ENCODE measurements around the gene DBNL. TPM values are rescaled to one million over a fixed set of nuclear protein-coding genes. Genes with fewer than 3 reads are reported as not detected.

The DBNL gene
- total RNA-seq, 1 donor from 2014 or later: 165 TPM

DNA sequence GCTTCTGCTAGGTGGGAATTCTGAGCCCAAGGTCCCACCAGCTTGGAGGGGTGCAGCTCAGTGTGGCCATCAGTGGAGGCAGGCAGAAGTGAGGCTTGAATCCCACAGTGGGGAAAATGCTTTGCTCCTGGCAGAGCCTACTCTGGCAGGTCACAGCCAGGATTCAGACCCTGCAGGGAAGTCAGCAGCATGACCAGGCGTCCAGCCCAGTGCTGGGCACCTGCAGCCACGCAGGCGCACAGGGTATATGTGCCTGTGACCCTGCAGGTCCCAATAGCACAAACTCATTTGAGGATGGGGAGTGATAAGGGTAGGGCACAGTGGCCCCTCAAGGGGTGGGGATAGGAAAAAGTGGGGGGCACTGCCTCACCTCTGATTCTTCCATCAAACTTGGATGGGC lies 51.3 kb downstream of the DBNL start:
- intact Hi-C loops (cut with micrococcal nuclease): no loop called here

DNA sequence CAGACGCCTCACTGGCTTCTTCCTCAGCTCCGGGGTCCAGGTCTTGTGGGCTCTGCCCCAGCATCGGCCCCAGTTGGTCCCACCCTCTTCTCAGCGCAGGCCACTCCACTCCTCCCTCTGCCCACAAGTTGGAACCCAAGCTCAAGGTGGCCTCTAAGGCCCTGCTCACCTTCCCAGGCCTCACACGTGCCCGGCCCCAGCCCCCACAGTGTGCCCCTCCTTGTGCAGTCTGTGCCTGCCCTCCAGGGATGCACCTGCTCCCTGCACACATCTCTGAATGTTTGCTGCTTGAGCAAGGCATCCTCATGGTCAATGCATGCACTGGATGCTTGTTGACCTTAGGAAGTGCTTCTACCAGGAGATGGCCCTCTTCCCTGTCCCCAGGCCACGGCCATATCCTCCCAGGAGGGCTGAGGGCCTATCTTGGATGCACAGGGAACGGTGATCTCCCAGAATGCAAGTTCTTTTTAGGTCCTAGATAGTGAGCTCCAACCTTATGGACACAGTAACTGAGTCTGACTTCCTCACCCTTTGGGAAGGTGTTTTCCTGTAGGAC lies 51.9 kb downstream of the DBNL start:
- intact Hi-C loops (cut with micrococcal nuclease): no loop called here

DNA sequence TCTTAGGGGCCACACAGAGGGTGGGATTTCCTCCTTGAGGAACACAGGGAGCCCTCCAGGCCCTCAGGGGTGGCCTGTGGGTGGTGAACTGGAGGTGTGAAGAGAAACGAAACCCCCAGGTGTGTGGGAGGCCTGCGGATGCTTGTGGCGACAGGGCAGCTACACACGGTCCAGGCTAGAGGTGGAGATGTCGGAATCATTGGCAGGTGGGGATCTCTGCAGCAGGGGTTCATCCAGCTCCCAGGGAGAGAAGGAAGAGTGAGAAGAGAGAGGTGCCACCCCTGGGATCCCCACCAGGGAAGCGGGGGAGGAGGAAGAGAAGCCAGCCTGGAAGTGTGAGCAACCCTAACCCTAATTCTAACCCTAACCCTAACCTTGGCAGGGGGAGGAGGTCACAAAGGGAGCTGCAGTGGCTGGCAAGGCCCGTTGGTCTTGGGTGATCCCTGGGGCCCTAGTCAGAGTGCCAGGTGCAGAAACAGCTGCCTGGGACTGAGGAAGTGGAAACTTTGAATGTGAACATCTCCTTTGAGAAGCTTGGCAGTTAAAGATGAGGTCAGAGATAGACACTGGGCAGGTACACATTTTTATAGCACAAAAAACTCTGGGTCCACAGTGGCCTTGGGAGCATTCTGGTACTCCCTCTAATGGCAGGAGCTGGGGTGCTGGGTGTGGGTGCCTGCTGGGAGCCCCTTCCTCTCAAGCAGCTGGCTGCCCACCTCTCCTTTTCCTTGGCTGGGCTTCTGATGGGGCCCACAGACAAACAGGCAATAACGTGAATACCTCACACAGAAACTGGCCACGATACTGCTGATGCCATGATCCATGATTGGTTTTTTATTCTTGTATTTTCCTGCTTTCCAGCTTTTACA lies 52.8 kb downstream of the DBNL start:
- intact Hi-C loops (cut with micrococcal nuclease): no loop called here

DNA sequence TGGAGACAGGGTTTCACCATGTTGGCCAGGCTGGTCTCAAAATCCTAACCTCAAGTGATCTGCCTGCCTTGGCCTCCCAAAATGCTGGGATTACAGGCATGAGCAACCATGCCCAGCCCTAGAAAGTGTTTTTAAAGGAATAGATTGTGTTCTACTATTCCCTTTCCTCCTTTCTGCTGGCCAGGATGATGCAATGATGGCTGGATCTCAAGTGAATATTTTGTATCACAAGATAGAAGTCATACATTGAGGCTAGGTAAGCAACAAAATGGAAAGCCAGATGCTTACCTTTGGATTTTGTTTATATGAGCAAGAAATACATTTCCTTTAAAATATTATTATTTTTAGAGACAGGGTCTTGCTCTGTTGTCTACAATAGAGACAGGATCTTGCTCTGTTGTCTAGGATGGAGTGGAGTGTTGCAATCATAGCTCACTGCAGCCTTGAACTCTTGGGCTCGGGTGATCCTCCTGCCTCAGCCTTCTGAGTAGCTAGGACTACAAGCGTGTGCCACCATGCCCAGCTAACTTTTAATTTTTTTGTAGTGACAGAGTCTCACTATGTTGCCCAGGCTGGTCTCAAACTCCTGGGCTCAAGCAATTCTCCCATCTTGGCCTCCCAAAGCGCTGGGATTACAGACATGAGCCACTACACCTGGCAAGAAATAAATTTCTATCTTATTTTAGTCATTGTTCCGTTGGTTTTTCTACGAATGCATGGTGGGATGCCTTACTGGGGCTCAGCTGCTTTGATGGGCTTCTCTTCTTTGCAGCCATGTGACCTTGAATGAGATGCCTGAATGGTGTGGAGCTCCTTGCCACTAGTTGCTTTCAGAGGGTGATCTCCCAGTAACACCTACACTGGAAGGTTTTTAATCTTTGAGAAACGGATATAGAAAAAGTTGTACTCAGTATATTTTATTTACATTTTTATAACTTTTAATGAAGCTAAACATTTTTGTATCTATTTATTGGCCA lies 53.9 kb downstream of the DBNL start:
- intact Hi-C loops (cut with micrococcal nuclease): no loop called here

DNA sequence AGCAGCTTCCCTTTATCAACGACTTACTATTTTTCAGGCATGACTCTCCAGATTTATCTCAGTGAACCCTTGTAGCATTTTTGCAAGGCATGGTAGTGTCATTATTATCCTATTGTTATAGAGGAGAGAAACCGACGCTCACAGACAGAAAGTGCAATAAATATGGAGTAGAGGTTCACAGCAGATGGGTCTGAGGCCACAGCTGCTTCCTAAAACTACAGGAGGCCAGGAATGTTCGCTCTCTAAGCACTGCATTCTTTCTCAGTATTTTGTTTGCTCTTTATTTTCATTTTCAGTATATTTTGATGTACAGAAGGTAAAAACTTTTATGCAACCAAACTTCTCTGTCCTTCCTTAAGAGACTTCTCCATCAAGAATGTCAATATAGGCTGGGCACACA lies 55.2 kb downstream of the DBNL start:
- intact Hi-C loops (cut with micrococcal nuclease): no loop called here

DNA sequence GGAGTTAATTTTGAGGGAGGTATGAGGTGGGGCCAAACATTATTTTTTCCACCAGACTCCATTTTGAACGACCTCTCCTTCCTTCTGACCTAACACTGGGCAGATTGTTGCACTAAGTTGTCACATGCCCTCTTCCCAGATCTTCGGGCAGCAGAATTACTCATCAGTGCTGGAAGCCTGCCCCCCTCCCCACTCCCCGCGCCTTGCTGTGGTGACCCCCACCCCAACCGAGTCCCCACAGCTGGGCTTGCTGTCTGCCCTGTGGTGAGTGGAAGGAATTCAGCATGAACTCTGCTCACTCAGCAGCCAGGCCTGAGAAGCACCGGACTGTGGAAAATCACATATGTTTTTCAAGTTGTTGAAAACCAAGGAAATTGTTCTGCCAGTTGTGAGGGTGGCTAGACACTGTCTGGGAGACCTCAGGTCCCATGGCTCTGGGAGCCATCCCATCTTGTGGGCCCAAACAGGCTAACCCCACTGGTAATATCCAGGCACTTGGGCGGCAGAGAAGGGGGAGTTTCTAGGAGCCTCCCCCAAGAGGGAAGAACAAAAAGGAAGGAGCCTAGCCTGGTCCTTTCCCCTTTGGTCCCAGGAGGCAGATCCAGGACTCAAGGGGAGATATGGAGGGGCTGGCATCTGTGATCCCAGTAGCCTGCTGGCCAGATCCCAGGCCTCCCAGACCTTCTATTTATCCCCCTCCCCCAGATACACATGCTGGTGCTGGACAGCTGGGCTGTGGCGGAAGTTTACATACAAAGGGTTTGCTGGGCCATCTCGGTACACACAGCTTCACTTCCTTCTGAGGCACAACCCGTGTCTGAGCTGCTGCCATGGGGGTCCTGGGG lies 56.2 kb downstream of the DBNL start:
- intact Hi-C loops (cut with micrococcal nuclease): no loop called here

DNA sequence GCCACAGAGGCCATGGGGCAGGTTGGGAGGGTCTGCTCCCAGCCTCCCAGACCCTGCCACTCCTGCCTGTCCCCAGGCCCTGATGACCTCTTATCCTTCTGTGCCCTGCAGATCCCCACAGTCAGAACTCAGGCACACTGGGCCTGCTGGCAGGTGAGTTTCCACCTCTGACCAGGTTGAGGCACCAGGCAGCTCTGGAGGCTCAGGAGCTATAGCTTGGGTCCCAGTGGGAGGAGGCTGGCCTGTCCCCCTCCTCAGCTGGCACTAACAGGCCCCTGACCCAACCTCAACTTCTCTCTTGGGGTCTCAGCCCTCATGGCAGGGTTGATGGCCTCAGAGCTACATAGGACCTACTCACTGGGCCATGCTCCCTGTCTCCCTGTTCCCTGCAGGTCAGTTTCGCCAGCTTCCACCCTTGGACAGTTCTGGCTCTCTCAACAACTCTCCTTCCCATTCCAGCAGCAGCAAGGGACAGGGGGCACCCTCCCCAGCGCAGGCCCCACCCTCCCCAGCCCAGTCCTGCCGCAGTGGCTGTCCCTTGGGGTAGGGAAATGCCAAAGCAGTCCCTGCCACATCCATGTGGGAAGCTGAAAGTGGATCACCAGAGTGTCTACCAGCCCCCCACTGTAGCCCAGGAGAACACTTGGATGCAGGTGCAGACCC lies 56.9 kb downstream of the DBNL start:
- intact Hi-C loops (cut with micrococcal nuclease): no loop called here

DNA sequence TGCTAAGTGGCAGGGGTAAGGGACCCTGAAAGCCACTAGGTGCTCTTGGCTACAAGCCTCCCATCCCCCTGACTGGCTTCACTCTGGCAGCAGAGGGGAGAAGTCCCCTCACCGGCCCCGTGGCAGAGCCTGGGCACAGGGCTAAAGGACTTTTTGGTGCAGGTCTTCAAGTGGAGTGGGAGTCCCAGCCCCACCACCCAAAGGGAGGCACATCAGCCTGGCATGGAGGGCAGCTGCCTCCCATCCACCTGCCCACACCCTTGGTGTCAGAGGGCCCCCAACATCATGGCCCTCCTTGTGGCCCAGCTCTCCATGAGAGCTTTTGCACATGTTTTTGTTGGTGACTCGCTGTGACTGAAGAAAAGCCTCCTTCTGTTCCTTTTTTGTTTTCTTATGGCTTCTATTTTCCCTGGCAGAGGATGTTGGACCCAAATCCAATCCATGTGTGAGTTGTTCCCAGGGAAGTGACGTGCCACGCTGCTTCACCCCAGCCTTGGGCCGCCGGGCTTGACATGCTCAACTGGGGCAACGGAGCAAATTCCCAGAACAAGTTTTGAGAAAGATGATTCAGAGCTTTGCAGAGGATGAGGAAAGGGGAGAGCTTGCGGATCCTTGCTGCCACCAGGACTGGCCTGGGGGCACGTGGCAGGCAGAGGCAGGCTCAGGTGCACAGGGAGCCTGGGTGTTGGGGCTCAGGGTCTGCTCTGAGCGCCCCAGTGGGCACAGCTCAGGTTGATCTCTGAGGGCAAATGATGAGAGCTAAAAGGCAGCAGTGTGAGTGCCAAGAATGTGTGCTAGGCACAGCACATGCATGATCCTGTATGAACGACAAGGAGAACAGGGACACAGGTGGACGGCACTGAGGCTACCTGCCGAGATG lies 57.7 kb downstream of the DBNL start:
- intact Hi-C loops (cut with micrococcal nuclease): no loop called here

DNA sequence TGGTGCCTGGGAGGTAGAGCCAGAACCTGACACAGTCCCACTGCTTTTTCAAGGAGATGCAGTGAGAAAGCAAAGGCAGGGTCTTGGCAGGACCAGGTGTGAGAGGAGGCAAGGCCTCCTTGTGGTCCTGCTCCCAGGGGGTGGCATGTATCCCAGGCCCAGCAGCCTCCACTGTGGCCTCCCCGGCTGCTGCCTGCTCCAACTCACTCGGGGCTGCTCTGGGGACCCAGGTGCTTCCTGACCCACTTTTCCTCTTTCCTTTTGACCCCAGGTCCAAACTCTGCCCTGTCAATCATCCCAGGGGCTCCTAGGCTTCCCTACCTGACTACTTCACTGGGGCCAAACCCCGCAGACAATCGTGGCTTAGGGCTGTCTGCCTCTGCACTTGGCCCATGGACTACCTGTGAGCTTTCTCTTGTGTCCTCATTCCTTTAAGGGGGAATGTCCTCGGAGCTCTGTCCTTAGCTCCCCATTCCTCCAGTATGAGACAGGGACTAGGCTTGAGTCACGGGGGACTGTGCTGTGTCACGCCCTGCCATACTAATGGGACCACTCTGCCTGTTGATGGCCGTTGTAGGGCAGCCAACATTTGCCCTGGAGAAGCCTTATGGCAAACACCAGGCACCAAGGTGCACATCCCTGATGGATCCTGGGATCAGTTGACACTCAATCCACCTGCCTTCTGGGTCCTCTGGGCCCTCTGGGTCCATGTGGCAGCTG lies 58.5 kb downstream of the DBNL start:
- intact Hi-C loops (cut with micrococcal nuclease): no loop called here

DNA sequence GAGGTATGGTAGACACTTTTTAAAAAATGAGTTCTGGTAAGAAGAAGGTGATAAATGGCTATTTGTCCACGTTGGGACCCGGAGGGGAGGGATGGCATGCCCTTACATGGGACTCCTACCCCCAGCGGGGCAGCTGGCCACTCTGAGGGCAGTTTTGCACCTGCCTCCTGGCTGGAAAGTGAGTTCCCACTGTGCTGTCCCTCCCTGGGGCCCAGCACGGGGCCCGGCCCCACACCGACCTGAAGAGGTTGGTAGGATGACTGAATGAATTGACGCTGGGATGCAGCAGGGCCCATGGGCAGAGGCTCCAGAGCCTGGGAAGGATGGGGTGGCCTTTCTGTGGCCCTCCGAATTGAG lies 59.0 kb downstream of the DBNL start:
- intact Hi-C loops (cut with micrococcal nuclease): no loop called here

DNA sequence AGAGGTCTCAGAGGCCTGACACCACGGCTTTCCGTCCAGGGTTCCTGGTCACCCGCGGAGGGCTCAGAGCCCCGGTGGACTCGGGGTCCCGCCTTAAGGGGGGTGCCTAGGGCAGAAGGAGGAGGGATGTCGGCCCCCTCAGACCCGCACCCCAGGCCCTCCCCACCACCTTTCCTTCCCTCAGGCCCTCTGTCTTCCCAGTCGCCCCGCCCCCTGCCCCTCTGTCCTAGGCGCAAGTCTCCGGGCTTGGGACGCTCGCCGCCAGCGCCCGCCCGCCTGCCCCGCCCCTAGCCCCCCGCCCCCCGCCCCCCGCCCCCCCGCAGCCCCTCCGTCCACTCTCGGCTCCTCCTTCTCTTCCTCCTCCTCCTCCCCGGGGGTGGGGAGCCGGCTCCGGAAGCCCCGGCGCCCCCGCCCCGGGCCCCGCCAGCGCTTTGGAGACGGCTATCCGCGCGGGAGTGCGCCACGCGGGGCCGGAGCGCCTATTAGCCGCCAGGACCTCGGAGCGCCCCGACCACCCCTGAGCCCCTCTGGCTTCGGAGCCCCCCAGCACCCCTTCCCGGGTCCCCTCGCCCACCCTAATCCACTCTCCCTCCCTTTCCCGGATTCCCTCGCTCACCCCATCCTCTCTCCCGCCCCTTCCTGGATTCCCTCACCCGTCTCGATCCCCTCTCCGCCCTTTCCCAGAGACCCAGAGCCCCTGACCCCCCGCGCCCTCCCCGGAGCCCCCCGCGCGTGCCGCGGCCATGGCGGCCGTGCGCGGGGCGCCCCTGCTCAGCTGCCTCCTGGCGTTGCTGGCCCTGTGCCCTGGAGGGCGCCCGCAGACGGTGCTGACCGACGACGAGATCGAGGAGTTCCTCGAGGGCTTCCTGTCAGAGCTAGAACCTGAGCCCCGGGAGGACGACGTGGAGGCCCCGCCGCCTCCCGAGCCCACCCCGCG lies 59.7 kb downstream of the DBNL start, which contains the start of gene AEBP1:
Gene AEBP1, plus strand, starts transcription at position 423 of the 937 bp plus-strand sequence. Its CDS starts 321 bp downstream, at position 744.
- intact Hi-C loops (cut with micrococcal nuclease): loop anchor here (1.0 kb wide), 1 partner anchor 19 kb away; the partner anchor contains the start of gene POLD2

DNA sequence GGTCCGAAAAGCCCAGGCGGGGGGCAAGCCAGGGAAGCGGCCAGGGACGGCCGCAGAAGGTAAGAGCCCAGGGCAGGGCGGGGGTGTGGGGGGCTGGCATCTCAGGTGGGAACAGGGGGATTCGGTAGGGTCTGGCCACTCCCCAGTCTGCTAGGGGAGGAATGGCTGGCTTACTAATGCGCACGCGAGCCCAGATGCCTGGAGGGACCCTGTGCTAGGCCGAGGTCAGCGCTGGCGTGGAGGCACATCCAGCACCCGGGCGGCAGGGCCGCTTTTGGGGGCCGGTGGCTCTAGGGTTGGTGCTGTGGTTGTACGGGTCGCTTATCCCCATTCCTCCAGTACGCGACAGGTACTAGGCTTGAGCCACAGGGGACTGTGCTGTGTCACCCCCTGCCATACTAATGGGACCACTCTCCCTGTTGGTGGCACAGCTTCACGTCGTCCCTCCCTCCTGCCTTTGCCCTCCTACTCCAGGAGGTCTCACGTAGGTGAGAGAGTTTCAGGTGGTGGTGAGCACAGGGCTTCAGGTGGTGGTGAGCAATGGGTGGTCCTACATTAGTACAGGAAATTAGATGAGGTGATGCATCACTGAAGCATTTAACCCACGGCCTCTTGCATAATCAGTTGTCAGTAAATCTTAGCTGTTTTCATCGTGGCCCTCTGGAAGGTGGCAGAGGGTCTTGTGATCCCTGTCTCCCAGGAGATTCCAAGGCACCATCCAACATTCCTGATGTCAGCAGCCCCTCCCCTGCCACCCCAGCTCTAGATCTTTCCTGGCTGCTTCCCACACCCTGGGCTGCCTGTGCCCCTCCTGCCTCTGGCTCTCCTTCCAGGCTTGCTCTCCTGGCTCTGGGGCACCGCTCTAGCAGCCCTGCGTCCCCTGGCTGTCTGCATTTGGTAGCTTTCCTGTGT lies 60.6 kb downstream of the DBNL start:
- intact Hi-C loops (cut with micrococcal nuclease): loop anchor here (1.0 kb wide), 1 partner anchor 18 kb away; the partner anchor contains the start of gene POLD2

DNA sequence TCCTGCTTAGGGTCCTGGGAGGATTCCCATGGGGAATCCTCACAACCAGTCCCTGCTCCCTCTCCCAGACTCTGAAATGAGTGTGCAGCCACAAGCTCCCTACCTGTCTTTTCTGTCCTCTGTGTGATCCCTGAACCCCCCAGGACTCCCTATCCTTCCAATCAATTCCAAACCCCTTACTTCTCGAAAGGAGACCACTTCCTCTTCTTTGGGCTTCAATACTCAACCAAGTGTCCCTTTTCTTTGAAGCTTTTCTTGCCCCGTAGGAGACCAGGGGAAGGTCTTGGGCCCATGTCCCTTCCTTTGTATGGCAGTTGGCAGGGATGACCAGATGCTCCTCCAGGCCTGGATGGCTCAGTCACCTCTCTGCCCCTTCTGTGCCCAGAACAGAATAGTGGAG lies 61.3 kb downstream of the DBNL start:
- intact Hi-C loops (cut with micrococcal nuclease): no loop called here

DNA sequence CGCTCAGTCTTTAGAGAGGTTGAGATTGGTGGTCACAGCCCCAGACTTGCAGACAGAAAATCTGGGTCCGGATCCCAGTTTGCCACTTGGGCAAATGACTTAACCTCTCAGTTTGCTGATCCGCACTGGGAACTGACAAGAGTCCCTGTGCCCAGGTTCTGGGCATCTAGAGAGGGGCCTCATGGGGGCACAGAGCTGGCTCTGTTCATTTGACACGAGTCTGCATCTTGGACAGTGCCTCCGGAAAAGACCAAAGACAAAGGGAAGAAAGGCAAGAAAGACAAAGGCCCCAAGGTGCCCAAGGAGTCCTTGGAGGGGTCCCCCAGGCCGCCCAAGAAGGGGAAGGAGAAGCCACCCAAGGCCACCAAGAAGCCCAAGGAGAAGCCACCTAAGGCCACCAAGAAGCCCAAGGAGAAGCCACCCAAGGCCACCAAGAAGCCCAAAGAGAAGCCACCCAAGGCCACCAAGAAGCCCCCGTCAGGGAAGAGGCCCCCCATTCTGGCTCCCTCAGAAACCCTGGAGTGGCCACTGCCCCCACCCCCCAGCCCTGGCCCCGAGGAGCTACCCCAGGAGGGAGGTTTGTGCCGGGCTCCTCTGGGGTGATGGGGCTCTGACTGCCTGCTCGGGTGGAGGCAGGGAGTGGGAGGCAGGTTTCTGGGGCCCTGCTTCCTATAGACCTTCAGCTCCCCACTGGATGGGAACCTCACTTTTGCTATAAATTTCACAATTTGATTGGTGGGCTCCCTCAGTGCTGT lies 62.0 kb downstream of the DBNL start:
- intact Hi-C loops (cut with micrococcal nuclease): no loop called here

DNA sequence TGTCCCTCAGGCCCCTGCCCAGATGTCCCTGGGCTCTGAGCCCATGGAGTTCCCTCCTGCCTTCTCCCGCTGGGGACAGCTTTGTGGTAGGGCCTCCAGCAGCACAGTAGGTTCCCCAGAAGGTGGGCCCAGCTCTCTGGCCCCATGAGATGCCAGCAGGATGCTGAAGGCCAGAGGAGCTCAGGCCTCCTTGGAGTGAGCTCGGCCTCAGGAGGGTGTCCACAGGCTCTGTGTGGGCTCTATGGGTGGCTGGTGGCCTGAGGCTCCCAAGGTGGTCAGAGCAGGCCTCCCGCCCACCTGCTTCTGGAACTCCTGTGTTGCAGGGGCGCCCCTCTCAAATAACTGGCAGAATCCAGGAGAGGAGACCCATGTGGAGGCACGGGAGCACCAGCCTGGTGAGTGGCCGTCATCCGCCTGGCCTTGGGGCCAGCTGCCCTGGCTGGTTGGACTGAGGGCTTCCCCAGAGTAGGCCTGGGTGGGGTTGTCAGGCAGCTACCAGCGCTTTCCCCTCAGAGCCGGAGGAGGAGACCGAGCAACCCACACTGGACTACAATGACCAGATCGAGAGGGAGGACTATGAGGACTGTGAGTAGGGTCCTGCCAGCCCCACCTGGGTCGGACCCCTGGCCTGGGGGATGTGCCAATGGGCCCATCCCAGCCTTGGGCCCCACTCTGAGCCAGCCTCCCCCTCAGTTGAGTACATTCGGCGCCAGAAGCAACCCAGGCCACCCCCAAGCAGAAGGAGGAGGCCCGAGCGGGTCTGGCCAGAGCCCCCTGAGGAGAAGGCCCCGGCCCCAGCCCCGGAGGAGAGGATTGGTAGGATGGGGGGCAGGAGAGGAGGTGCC lies 62.8 kb downstream of the DBNL start:
- intact Hi-C loops (cut with micrococcal nuclease): no loop called here

All from T-helper 1 cell treated with Interleukin-12 subunit alpha and Interleukin-12 subunit beta and Interleukin-4 antibody, amounts not matched to agents 30 ng/mL and 1 ng/mL, for 36 hours (primary cell).